Posterior vena cava (tissue), 2 donors: ENCODE results near the gene SHISA2. TPM values are rescaled to one million over a fixed set of nuclear protein-coding genes. Genes with fewer than 3 reads are reported as not detected.

Experiments used
- total RNA-seq, 2 donors: library from RNA; stranded (reverse); fragmentation: NEBNext Ultra II Directional; extraction: Animal tissue kit (Norgen Biotek cat#: 25700); gene quantifications; one replicate each; pipeline ENCODE4 v1.2.1, GENCODE V29; 2021
- donor health status: DM: yes; HTN: yes; CAD: no.
- donor health status: DM: yes; HTN: yes; CAD: no.

Gene SHISA2
- total RNA-seq, 2 donors from 2014 or later = 0.97 to 1.2 TPM

Other genes starting within 250 kb of the SHISA2 start
- gene RNF6, start 170.3 kb upstream of the SHISA2 start, total RNA-seq = 10 to 100 TPM; 24.5 to 30.9 TPM
- 10 to 100 TPM; 12.5 to 14.4 TPM for gene CDK8, start 202.1 kb upstream of the SHISA2 start, total RNA-seq